HuH-7 (cell line): Measurements from ENCODE around the gene HMGCR.
"Not testable (repeated sequence)": the region's sequence is repeated elsewhere in the genome, so short reads cannot be mapped to it uniquely, and the experiment has no call there.

Experiments used
- DNase-seq: peaks from one replicate; pipeline ENCODE4 v3.0.0; 2011; ENCODE audit warnings: low spot score

Gene HMGCR

DNA sequence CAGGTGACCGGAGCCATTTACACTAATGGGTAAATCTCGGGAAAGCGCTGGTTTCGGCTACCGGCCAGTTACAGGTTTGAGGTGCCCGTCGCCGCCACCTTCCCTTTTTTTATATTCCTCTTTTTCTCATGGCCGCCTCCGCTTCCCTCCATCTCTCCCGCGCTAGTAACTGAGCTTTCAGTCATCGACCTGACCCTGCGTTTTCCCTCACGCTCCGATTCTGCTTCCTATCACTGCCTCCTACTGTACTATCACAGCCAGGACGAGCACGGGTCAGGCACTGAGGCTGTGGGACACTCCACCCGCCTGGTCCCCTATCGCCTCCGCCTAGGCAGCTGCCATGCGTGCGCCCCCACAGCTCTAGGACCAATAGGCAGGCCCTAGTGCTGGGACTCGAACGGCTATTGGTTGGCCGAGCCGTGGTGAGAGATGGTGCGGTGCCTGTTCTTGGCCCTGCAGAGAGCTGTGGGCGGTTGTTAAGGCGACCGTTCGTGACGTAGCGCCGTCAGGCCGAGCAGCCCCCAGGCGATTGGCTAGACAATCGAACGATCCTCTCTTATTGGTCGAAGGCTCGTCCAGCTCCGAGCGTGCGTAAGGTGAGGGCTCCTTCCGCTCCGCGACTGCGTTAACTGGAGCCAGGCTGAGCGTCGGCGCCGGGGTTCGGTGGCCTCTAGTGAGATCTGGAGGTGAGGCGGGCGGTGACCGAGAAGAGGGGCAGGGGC is at the start of gene HMGCR:
HMGCR (plus strand) TSS at position 606 of the 722 bp plus-strand sequence. CDS start 5,386 bp downstream, outside the sequence.
- peak; percentile 87 for DNase-seq

DNA sequence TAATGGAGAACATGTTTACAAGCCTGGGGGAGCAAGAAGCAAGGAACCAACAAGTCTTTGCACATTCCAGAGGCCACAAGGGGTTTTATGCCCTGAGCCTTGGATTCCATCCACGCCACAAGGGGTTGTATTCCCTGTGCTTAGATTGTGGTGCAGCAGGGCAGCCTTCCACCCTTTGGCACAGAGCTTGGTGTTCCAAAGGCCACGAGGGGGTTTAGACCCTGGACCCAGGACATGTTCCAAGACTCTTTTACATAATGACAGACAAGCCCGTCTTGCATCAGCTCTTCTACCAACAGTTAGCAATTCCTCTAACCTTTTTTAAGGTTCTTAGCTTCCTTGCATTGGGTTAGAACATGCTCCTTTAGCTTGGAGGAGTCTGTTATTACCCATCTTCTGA is 45.2 kb upstream of the HMGCR start:
- not testable (repeated sequence) for DNase-seq

DNA sequence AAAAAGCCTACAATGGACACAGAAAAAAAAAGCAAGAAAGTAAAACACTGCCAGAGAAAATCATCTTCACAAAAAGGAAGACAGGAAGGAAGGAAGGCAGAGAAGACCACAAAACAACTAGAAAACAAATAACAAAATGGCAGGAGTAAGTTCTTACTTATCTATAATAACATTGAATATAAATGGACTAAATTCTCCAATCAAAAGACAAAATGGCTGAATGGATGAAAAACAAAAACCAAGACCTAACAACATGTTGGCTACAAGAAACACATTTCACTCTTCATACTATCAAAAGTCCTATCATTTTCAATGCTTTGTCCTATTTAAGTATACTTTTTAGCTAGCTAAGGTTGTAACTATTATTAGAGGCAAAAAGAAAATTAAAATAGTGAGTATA is 36.9 kb upstream of the HMGCR start:
- DNase-seq: no peak

GRCh38 chr5:75303419-75303818 is 33.6 kb upstream of the HMGCR start:
- no peak for DNase-seq

- DNase-seq: not testable (repeated sequence)
These were observed 32.5 kb upstream of the HMGCR start for GRCh38 chr5:75304486-75304885.

DNA sequence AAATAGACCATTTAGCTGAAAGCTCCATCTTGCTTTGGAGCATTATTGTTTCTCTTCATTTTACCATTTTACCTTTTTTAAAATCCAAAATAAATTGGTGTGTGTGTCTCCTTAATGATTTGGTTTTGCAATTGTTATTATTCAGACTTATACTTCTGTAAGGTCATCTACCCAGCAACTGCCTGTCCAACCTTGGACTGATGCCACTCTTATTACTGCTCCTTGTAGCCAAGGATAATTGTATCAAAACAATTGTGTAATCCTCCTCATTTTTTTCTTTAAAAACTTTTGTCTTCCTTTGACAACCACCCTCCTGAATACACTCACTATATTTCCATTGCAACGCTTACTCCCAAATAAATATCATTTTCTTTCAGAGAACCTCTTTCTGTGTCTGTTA is 30.3 kb upstream of the HMGCR start:
- DNase-seq: no peak

GRCh38 chr5:75310212-75310611 is 26.8 kb upstream of the HMGCR start:
- DNase-seq: no peak

DNA sequence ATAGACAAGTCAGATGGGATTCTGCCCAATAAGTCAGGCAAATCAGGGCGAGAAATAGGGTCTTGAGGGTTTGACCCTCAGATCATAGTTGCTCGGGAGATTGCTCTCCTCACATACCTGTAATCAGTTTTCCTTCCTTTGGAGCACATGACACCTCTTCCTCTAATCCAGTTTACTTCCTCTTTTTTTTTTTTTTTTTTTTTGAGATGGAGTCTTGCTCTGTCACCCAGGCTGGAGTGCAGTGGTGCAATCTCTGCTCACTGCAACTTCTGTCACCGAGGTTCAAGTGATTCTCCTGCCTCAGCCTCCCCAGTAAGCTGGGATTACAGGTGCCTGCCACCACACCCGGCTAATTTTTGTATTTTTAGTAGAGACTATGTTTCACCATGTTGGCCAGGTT is 17.9 kb upstream of the HMGCR start:
- not testable (repeated sequence) for DNase-seq

DNA sequence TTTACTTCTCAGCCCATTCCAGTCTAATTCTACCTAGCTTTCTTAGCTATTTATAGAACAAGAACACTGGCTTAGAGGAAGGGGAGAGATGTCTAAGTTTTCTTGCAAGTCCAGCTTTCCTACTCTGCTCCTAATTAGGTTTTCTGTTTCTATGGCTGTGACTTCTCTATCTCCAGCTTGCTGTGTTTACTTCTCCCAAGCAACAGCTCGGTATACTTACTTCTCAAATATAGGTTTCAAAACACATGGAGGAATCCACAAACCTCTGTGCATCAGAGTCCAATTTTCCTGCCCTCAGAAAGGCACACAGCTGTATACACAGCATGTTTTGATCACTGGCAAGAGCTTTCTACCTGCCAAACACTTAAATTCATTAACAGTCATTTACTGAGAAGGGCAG is 17.4 kb upstream of the HMGCR start:
- DNase-seq: no peak

- DNase-seq: no peak
These were observed 16.6 kb upstream of the HMGCR start for GRCh38 chr5:75320371-75320770.

- DNase-seq: no peak
These were observed 15.0 kb upstream of the HMGCR start for GRCh38 chr5:75322066-75322465.

DNA sequence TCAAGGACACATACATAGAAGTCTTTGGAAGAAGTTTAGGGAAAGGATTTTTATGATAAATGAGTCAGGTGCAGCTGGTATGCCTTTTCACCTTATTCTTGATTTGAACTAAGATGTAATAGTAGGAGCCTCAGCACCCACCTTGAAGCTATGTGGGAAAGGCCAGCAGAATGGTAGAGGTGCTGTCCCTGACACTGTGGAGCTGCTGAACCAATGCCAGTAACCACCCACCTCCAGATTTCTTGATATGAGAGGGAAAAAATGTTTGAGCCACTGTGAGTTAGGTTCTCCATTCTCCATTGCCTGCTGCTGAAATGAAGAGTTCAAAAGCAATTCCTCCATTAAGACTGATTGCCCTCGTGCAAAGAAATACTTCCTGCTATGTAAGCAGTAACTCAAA is 12.2 kb upstream of the HMGCR start:
- no peak for DNase-seq

- peak; percentile 38 for DNase-seq
These were observed 11.8 kb upstream of the HMGCR start for GRCh38 chr5:75325242-75325641.

GRCh38 chr5:75330404-75330803 is 6.6 kb upstream of the HMGCR start:
- DNase-seq: no peak

- peak; percentile 28 for DNase-seq
These were observed 5.6 kb upstream of the HMGCR start for GRCh38 chr5:75331095-75332090.

- DNase-seq: not testable (repeated sequence)
These were observed 3.3 kb upstream of the HMGCR start for GRCh38 chr5:75333759-75334158.

- DNase-seq: not testable (repeated sequence)
These were observed 2.6 kb upstream of the HMGCR start for GRCh38 chr5:75334413-75334812.

GRCh38 chr5:75335486-75335885 is 1.5 kb upstream of the HMGCR start:
- DNase-seq: no peak

GRCh38 chr5:75335952-75336614 is 937 bp upstream of the HMGCR start:
- peak; percentile 44 for DNase-seq

GRCh38 chr5:75337366-75338021 is 474 bp downstream of the HMGCR start:
- no peak for DNase-seq

DNA sequence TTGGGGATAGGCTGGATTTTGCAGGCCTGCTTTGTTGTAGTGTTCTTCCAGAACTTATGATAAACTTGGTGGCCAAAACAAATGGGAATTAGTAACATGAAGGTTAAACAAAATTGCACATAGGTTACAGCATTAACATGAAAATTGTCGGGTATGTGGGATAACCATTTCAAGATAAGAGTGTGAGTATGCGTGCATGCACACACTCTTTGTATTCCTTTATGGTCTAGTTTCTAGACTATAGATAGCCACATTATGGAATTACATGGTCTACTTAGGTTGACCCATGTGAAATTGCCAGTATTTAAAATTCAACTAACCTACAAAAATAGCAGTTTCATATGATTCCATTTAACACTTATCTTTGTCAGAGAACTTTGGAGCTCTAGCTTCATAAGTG is 1.4 kb downstream of the HMGCR start:
- DNase-seq: no peak
